Measurements from ENCODE around the gene ARPC1A. TPM values are rescaled to one million over a fixed set of nuclear protein-coding genes. Genes with fewer than 3 reads are reported as not detected.

ARPC1A gene
- total and polyA plus RNA-seq, 2 of the 8 experiments (the other 6 are each of a cell fraction or from before 2014, with no cell fraction given), result 123 to 155 TPM

DNA sequence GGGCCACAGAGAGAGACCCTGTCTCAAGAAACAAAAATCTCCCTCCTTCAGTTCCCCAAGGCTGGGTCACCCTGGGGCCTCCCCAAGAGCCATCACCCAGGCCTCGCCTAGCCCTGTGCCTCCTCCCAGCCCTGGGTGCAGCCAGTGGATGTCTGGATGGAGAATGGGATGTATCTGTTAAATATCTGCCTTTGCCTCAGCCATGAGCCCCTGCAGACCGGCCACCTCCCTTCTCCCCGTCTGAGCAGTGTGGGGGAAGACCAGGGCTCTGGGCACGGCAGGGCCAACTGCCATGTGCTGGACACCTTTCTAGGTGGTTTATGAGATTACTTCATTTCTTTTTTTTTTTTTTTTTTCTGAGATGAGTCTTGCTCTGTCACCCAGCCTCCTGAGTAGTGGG lies 58.8 kb downstream of the ARPC1A start:
- Histone ChIP-seq H3K36me3 (ENCODE audit: control insufficient read depth in 2 of 4, insufficient read depth in 4 of 4, low read length in 3 of 4) (peaks cover 2 to 12% (median 8%) of the 10 kb centered on the region in 4 experiments; a peak in 6 of 8 replicates), H3K9me3 (ENCODE audit: insufficient read depth in 2 of 2, low read depth in 1 of 2, low read length in 1 of 2) (no peaks in the 10 kb centered on the region), H3K4me1 (replicated peaks in 1 of 4; ENCODE audit: control insufficient read depth in 3 of 4, insufficient read depth in 4 of 4, low read length in 3 of 4) (peaks cover 0 to 5% (median 1%) of the 10 kb centered on the region in 4 experiments; a peak in 2 of 7 replicates), H3K4me2 (ENCODE audit: insufficient read depth in 1 of 2, low read depth in 2 of 2, low read length in 2 of 2) (no peak overlapping the region), H4K91ac (replicated peaks; ENCODE audit: insufficient read length, low read length) (no peak overlapping the region), H3K27me3 (replicated peaks in 1 of 4; ENCODE audit: control insufficient read depth in 3 of 4, extremely low read depth in 1 of 4, insufficient read depth in 3 of 4, low read length in 3 of 4) (no peaks in the 10 kb centered on the region), H2BK120ac (replicated peaks; ENCODE audit: low read depth, low read length) (no peak overlapping the region), H4K20me1 (replicated peaks in 1 of 2; ENCODE audit: control insufficient read depth in 1 of 2, insufficient read depth in 2 of 2, low read length in 2 of 2) (peaks cover 10 to 21% of the 10 kb centered on the region in 2 experiments), H2BK5ac (ENCODE audit: low read depth, low read length) (no peak overlapping the region), H4K8ac (ENCODE audit: extremely low read depth, insufficient read depth, low read length) (no peak overlapping the region), H2AFZ (ENCODE audit: low read length) (no peak overlapping the region), H3K4ac (replicated peaks; ENCODE audit: insufficient read length, low read depth, low read length) (no peak overlapping the region), H3K56ac (replicated peaks; ENCODE audit: insufficient read length, low read depth, low read length) (no peak overlapping the region), H3K79me2 (ENCODE audit: control insufficient read depth in 1 of 2, insufficient read depth in 2 of 2, low read length in 2 of 2) (peaks cover 0 to 13% of the 10 kb centered on the region in 2 experiments; a peak in 1 of 4 replicates), H2BK20ac (ENCODE audit: low read length) (no peak overlapping the region), H4K5ac (ENCODE audit: insufficient read length, low read depth, low read length) (no peak overlapping the region), H3K9ac (replicated peaks in 1 of 4; ENCODE audit: extremely low read depth in 1 of 4, low read depth in 3 of 4, low read length in 3 of 4) (no peak overlapping the region), H3K79me1 (ENCODE audit: low read depth, low read length) (peaks cover 13% of the 10 kb centered on the region), H2AK5ac (ENCODE audit: low read depth, low read length) (no peak overlapping the region), H2BK12ac (ENCODE audit: low read depth, low read length) (no peak overlapping the region), H3K23ac (ENCODE audit: insufficient read length) (no peak overlapping the region), H2BK15ac (ENCODE audit: low read length) (no peak overlapping the region), H3K18ac (ENCODE audit: extremely low read depth, low read length) (no peak overlapping the region), H3K23me2 (ENCODE audit: low read depth, low read length) (no peaks in the 10 kb centered on the region; the same call in 1 of the 2 replicates), H3K4me3 (ENCODE audit: extremely low read depth in 1 of 4, insufficient read depth in 2 of 4, low read depth in 3 of 4, low read length in 4 of 4) (no peak overlapping the region), H3K14ac (ENCODE audit: insufficient read length) (no peak overlapping the region), H3K27ac (ENCODE audit: low read depth, low read length) (no peak overlapping the region)
- DNase-seq (ENCODE audit: low read depth in 1 of 2, low spot score in 2 of 2) (no peak), FAIRE-seq (no peak)
- ChIA-PET CTCF (ENCODE audit: partially characterized antibody) (no interaction called here), POLR2A (ENCODE audit: partially characterized antibody) (interaction anchor here (1.5 to 3.3 kb wide), 3 partner anchors 8 to 14 kb away, joined by 3 to 18 read pairs (median 4); no protein-coding TSS in a partner anchor)
- WGBS, 2 experiments (ENCODE audit: extremely low coverage in 1 of 2, insufficient coverage in 1 of 2, insufficient read length in 1 of 2, insufficient replicate concordance in 2 of 2, low coverage in 1 of 2, low lambda C conversion rate in 2 of 2, missing lambda C conversion rate in 1 of 2), result 89% methylated on average over 4 of the region's 4 CpGs; no CpG with 5 or more reads in 1 of the 2 experiments
- TF ChIP-seq SP2 (IDR thresholded peaks at IDR 0.05; ENCODE audit: low read length), result no peak
- no peak for TF ChIP-seq EZH2 (IDR thresholded peaks at IDR 0.05; ENCODE audit: low read depth, low read length, severe bottlenecking)
- no peak for TF ChIP-seq TEAD4 (IDR thresholded peaks at IDR 0.05; ENCODE audit: low read depth, low read length)
- TF ChIP-seq, protein P1, sequence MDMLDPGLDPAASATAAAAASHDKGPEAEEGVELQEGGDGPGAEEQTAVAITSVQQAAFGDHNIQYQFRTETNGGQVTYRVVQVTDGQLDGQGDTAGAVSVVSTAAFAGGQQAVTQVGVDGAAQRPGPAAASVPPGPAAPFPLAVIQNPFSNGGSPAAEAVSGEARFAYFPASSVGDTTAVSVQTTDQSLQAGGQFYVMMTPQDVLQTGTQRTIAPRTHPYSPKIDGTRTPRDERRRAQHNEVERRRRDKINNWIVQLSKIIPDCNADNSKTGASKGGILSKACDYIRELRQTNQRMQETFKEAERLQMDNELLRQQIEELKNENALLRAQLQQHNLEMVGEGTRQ (IDR thresholded peaks at IDR 0.05; ENCODE audit: low read length), result no peak
- TF ChIP-seq TCF12 (IDR thresholded peaks at IDR 0.05; ENCODE audit: low read depth, low read length), result no peak
- TF ChIP-seq KDM1A (IDR thresholded peaks at IDR 0.05; ENCODE audit: borderline replicate concordance, low read length), result no peak
- no peak for TF ChIP-seq SIN3A (conservative IDR thresholded peaks at IDR 0.05 in 1 of 2, IDR thresholded peaks at IDR 0.05 in 1 of 2; ENCODE audit: low read depth in 1 of 2, low read length in 2 of 2)
- TF ChIP-seq CEBPB (IDR thresholded peaks at IDR 0.05; ENCODE audit: low read depth, low read length), result no peak
- TF ChIP-seq, protein P2, sequence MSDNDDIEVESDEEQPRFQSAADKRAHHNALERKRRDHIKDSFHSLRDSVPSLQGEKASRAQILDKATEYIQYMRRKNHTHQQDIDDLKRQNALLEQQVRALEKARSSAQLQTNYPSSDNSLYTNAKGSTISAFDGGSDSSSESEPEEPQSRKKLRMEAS (IDR thresholded peaks at IDR 0.05), result no peak
- no peak for TF ChIP-seq TAF1 (IDR thresholded peaks at IDR 0.05; ENCODE audit: low read depth, low read length)
- TF ChIP-seq HDAC6 (IDR thresholded peaks at IDR 0.05; ENCODE audit: low read depth, low read length), result no peak
- TF ChIP-seq JUND (IDR thresholded peaks at IDR 0.05; ENCODE audit: low read length), result no peak
- no peak for TF ChIP-seq SRF (IDR thresholded peaks at IDR 0.05; ENCODE audit: low read depth, low read length)
